ENCODE measurements around the gene WLS.

GRCh38 chr1:68101829-68102228 is 130.5 kb downstream of the WLS start:
- TF ChIP-seq EZH2 (IDR thresholded peaks at IDR 0.05) (no peak), POLR2AphosphoS5 (IDR thresholded peaks at IDR 0.05; ENCODE audit: borderline replicate concordance, low read depth, low read length) (no peak)
